Right cardiac atrium (tissue), 5 donors: ENCODE data around the gene NR4A3. TPM values are rescaled to one million over a fixed set of nuclear protein-coding genes. Genes with fewer than 3 reads are reported as not detected.
A peak's percentile ranks its signal among the peaks of the same experiment; 100 is the strongest.

Source experiments
- ATAC-seq, 2 donors: fragments of 200-7000 bp; cut with Tn5 transposase; one replicate each; pipeline versions ENCODE4 v1.8.0 to v1.9.1; 2020; ENCODE audit warnings: moderate library complexity in 2 of 2, mild to moderate bottlenecking in 1 of 2
- DNase-seq, 3 donors: peaks; one replicate each; pipeline ENCODE4 v3.0.0-alpha.2; 2020
- H3K27ac ChIP-seq: one replicate; pipeline ENCODE4 v1.5.1; 2013; ENCODE audit warnings: mild to moderate bottlenecking, low read length, control low read depth, moderate library complexity
- H3K27me3 ChIP-seq: one replicate; pipeline ENCODE4 v1.6.1; 2013; ENCODE audit not compliant: control insufficient read depth, insufficient read depth
- H3K4me1 ChIP-seq: one replicate; pipeline ENCODE4 v1.6.1; 2013; ENCODE audit warnings: low read length; ENCODE audit not compliant: control insufficient read depth, insufficient read depth
- H3K4me3 ChIP-seq: one replicate; pipeline ENCODE4 v1.5.1; 2013; ENCODE audit warnings: low read length, control low read depth
- H3K9me3 ChIP-seq: one replicate; pipeline ENCODE4 v1.6.1; 2013; ENCODE audit warnings: low read length; ENCODE audit not compliant: control insufficient read depth
- WGBS: extraction: QIAGEN DNeasy Blood & Tissue Kit; methylation state at CpG from one replicate; pipeline ENCODE4 v1.1.7; 2013; 5-methylcytosine and 5-hydroxymethylcytosine counted together
- intact Hi-C, 4 donors: fragments of 100-400 bp; cut with DNase I; formaldehyde crosslinking; loops; one replicate each; pipeline versions ENCODE4 v1.11.0 to v1.14.0; 2022 to 2023
- polyA plus RNA-seq: library from polyadenylated mRNA; stranded (reverse); fragments of 200-250 nt; gene quantifications from one replicate; pipeline ENCODE4 v1.2.3, GENCODE V29; 2013
- total RNA-seq, 4 donors: library from RNA; stranded (reverse); fragmentation: NEBNext Ultra II Directional; extraction: Animal tissue kit (Norgen Biotek cat#: 25700); gene quantifications; one replicate each; pipeline ENCODE4 v1.2.1, GENCODE V29; 2021
- donor health status: healthy with polysubstance abuse.
- donor health status: DM: no; HTN: yes; CAD: no.
- donor health status: DM: no; HTN: no; CAD: no.
- donor health status: DM: no; HTN: yes; CAD: no; lungs with severe emphysema.
- donor health status: DM: yes; HTN: yes; CAD: no.

The NR4A3 gene
- total and polyA plus RNA-seq, 5 donors, result 4.1 to 98.5 (median 7.7) TPM

DNA sequence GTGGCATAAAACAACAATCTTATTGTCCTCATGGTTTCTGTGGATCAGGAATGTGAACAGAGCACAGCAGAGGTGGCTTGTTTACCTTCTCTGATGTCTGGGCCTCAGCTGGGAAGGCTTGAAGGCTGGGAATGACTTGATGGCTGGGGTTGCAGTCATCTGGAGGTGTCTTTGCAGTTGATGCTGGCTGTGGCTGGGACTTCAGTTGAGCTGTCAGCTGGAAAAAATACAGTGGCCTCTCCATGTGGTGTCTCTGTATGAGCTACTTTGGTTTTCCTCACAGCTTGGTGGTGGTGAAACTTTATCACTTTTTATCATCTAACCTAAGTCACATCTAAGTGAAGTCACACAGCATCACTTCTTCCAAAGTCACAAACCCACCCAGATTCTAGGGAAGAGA is 60.1 kb downstream of the NR4A3 start:
- Histone ChIP-seq H3K27ac (no peak overlapping the region), H3K9me3 (no peaks in the 10 kb centered on the region), H3K27me3 (no peaks in the 10 kb centered on the region), H3K4me1 (no peaks in the 10 kb centered on the region), H3K4me3 (no peak overlapping the region)
- DNase-seq, result no peak
- no peak for ATAC-seq
- intact Hi-C loops, result no loop called here

DNA sequence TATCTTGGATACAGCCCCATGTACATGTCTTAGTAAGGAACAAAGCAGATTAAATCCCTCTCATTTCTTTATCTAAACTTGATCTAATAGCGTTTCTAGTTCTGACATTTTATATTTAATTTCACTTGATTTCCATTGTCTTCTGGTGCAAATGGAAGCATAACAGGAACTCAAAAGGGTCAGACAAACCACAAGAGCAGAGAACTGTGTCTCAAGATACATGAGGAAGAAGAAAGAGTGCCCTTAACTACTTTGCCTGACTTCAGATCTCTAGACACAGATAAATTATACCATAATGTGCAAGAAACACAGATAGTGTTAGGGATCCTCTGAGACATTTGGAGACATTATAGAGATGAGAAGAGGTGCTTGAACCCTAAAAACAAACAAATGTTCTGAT is 64.1 kb downstream of the NR4A3 start:
- WGBS, result 49% methylated on average over 1 of the region's 1 CpG
- no peaks in the 10 kb centered on the region for H3K4me1 ChIP-seq
- H3K9me3 ChIP-seq, result no peaks in the 10 kb centered on the region
- intact Hi-C loops, result no loop called here
- ATAC-seq, result no peak
- H3K27me3 ChIP-seq, result no peaks in the 10 kb centered on the region
- H3K4me3 ChIP-seq, result no peak overlapping the region
- no peak overlapping the region for H3K27ac ChIP-seq
- DNase-seq, result no peak

GRCh38 chr9:99889120-99889519 is 67.4 kb downstream of the NR4A3 start:
- DNase-seq, result no peak
- H3K4me3 ChIP-seq, result no peak overlapping the region
- H3K27ac ChIP-seq, result no peak overlapping the region
- WGBS, result 94% methylated on average over 1 of the region's 1 CpG
- H3K4me1 ChIP-seq, result no peaks in the 10 kb centered on the region
- intact Hi-C loops, result no loop called here
- no peaks in the 10 kb centered on the region for H3K27me3 ChIP-seq
- ATAC-seq, result no peak
- no peaks in the 10 kb centered on the region for H3K9me3 ChIP-seq

- H3K4me1 ChIP-seq, result no peaks in the 10 kb centered on the region
These were observed 73.1 kb downstream of the NR4A3 start for GRCh38 chr9:99894826-99895225.

GRCh38 chr9:99895510-99895909 is 73.8 kb downstream of the NR4A3 start:
- H3K4me1 ChIP-seq, result no peaks in the 10 kb centered on the region
- ATAC-seq, result no peak
- no peaks in the 10 kb centered on the region for H3K27me3 ChIP-seq
- no peaks in the 10 kb centered on the region for H3K9me3 ChIP-seq
- no peak overlapping the region for H3K4me3 ChIP-seq
- no peak overlapping the region for H3K27ac ChIP-seq
- DNase-seq, result no peak
- 94% methylated on average over 6 of the region's 6 CpGs for WGBS
- intact Hi-C loops, result no loop called here

More at GRCh38 chr9:99894826-99895225, 73.1 kb downstream of the NR4A3 start:
- ATAC-seq (no peak), DNase-seq (no peak)
- no peak overlapping the region for H3K4me3 ChIP-seq
- no peak overlapping the region for H3K27ac ChIP-seq
- 43% methylated on average over 2 of the region's 2 CpGs for WGBS
- H3K27me3 ChIP-seq, result no peaks in the 10 kb centered on the region
- no peaks in the 10 kb centered on the region for H3K9me3 ChIP-seq
- intact Hi-C loops, result no loop called here

GRCh38 chr9:99896119-99896518 is 74.4 kb downstream of the NR4A3 start:
- Histone ChIP-seq H3K9me3 (no peaks in the 10 kb centered on the region), H3K4me3 (no peak overlapping the region), H3K4me1 (no peaks in the 10 kb centered on the region), H3K27me3 (no peaks in the 10 kb centered on the region), H3K27ac (no peak overlapping the region)
- intact Hi-C loops, result no loop called here
- peak in 1 of 3 donors; percentile 27 for DNase-seq
- ATAC-seq, result no peak
- 91% methylated on average over 2 of the region's 2 CpGs for WGBS

GRCh38 chr9:99903393-99903792 is 81.7 kb downstream of the NR4A3 start:
- H3K9me3 ChIP-seq, result no peaks in the 10 kb centered on the region
- 74% methylated on average over 1 of the region's 1 CpG for WGBS
- no peak overlapping the region for H3K4me3 ChIP-seq
- no peak overlapping the region for H3K27ac ChIP-seq
- DNase-seq (no peak), ATAC-seq (no peak)
- no peaks in the 10 kb centered on the region for H3K4me1 ChIP-seq
- intact Hi-C loops, result loop anchor here in 2 of 4 donors (10.0 kb wide), 1 partner anchor 79 kb away; the partner anchor contains the start of gene NR4A3 (in 2 of the 2)
- H3K27me3 ChIP-seq, result no peaks in the 10 kb centered on the region

DNA sequence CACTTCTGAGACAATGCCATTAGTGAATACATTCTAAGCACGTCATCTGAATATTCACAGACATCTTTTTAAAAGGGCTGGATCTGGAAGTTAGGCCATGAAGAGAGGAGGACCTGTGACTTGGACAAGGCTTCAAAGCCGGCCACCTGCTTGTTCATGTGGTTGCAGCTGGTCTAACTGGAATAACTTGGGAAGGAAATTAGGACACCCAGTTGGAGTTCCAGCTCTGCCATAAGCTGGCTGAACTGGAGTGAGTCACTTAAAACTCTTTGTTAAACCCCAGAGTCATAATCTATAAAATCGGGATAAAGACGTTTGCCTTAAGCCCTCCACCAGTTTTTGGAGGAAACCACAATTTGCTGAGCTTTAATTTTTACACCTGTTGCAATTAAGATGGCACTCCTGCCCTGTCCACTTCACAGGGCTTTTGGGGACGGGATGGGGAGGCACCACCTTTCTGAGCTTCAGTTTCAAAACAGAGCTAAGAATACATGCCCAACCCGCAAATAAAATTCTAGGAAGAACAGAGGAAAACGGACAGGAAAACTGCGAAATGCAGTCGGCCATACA is 84.2 kb downstream of the NR4A3 start:
- ATAC-seq, result no peak
- Histone ChIP-seq H3K27ac (peak overlapping the region; percentile 63), H3K27me3 (no peaks in the 10 kb centered on the region), H3K4me1 (no peaks in the 10 kb centered on the region), H3K4me3 (peak overlapping the region; percentile 99), H3K9me3 (no peaks in the 10 kb centered on the region)
- intact Hi-C loops, result loop anchor here in 2 of 4 donors (10.0 kb wide), 1 partner anchor 81 kb away; the partner anchor contains the start of gene NR4A3 (in 2 of the 2)
- 30% methylated on average over 9 of the region's 9 CpGs for WGBS
- no peak for DNase-seq

- Histone ChIP-seq H3K9me3 (no peaks in the 10 kb centered on the region), H3K4me3 (peak within 1 kb of the TSS; percentile 99), H3K27ac (peak within 1 kb of the TSS; percentile 99), H3K4me1 (no peaks in the 10 kb centered on the region), H3K27me3 (no peaks in the 10 kb centered on the region)
- DNase-seq, result peak; percentile 79 to 92 (median 91)
- under 1% methylated on average over 76 of the region's 76 CpGs for WGBS
- intact Hi-C loops, result loop anchor here in 2 of 4 donors (10.0 kb wide), 1 partner anchor 82 kb away; the partner anchor contains the start of gene NR4A3 (in 2 of the 2)
- ATAC-seq, result peak; percentile 98
These were observed 84.9 kb downstream of the NR4A3 start, which contains the start of gene STX17 for GRCh38 chr9:99906403-99907207. STX17 (plus strand) TSS chr9:99906654; CDS start chr9:99915240, 8,586 bp downstream.

DNA sequence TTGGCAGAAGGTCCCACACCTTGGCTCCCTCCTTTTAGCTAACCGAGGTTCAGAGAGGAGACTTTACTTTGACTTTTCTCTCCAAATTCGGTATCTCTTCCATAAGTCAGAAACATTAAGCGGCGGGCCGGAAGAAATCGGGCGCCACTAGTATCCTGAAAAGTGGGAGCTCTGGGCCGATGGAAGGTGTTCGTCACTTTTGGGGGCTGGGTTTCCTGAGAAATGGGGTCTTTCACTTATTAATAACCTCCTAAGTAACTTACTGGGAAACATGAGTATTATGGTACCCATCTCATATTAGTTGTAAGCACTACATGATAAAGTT is 85.5 kb downstream of the NR4A3 start:
- WGBS, result 6% methylated on average over 9 of the region's 9 CpGs
- Histone ChIP-seq H3K27me3 (no peaks in the 10 kb centered on the region), H3K4me1 (no peaks in the 10 kb centered on the region), H3K27ac (peak overlapping the region; percentile 99), H3K9me3 (no peaks in the 10 kb centered on the region), H3K4me3 (peak overlapping the region; percentile 99)
- intact Hi-C loops, result loop anchor here in 2 of 4 donors (10.0 kb wide), 1 partner anchor 82 kb away; the partner anchor contains the start of gene NR4A3 (in 2 of the 2)
- ATAC-seq (no peak), DNase-seq (no peak)

- H3K9me3 ChIP-seq, result no peaks in the 10 kb centered on the region
- H3K27ac ChIP-seq, result no peak overlapping the region
- H3K4me3 ChIP-seq, result no peak overlapping the region
- intact Hi-C loops, result no loop called here
- WGBS, result 99% methylated on average over 7 of the region's 7 CpGs
- no peaks in the 10 kb centered on the region for H3K27me3 ChIP-seq
- no peak for ATAC-seq
- H3K4me1 ChIP-seq, result no peaks in the 10 kb centered on the region
- DNase-seq, result no peak
These were observed 89.9 kb downstream of the NR4A3 start for GRCh38 chr9:99911600-99911999.
